Calu3 (cell line): Measurements from ENCODE around the gene ITIH4. TPM values are rescaled to one million over a fixed set of nuclear protein-coding genes. Genes with fewer than 3 reads are reported as not detected.

Source experiments
- BruUV-seq: library from RNA; stranded (reverse); fragments of 400-500 nt; replicated peaks from 2 replicates; lab custom pipeline; 2021; lab: Mats Ljungman, UMichigan
- CTCF ChIA-PET: fragments of 300-600 bp; sonication (Branson Sonifier 250); formaldehyde crosslinking; loops from one replicate; lab custom pipeline; 2022; ENCODE audit warnings: antibody characterized with exemption; lab: Charles Lee
- DNase-seq: peaks from one replicate; pipeline ENCODE4 v3.0.0; 2022
- H3K27ac Mint-ChIP-seq: one replicate; pipeline ENCODE4 v1.8.0; 2022; ENCODE audit warnings: mixed read lengths; ENCODE audit not compliant: unreplicated experiment
- H3K27me3 Mint-ChIP-seq: one replicate; pipeline ENCODE4 v1.8.0; 2022; ENCODE audit warnings: mixed read lengths; ENCODE audit not compliant: unreplicated experiment
- H3K36me3 Mint-ChIP-seq: one replicate; pipeline ENCODE4 v1.8.0; 2022; ENCODE audit warnings: mild to moderate bottlenecking, moderate library complexity, mixed read lengths; ENCODE audit not compliant: insufficient read depth, unreplicated experiment
- H3K4me1 Mint-ChIP-seq: one replicate; pipeline ENCODE4 v1.8.0; 2022; ENCODE audit warnings: mild to moderate bottlenecking, low read depth, mixed read lengths; ENCODE audit not compliant: unreplicated experiment
- H3K4me3 Mint-ChIP-seq: one replicate; pipeline ENCODE4 v1.8.0; 2022; ENCODE audit warnings: mild to moderate bottlenecking, low read depth, moderate library complexity, mixed read lengths; ENCODE audit not compliant: unreplicated experiment
- H3K9me3 Mint-ChIP-seq: one replicate; pipeline ENCODE4 v1.8.0; 2022; ENCODE audit warnings: low read depth, mixed read lengths; ENCODE audit not compliant: unreplicated experiment
- intact Hi-C: fragments of 100-400 bp; cut with micrococcal nuclease; formaldehyde crosslinking; loops from one replicate; pipeline ENCODE4 v1.10.0; 2022; ENCODE audit not compliant: unreplicated experiment
- total RNA-seq: library from RNA; stranded (reverse); gene quantifications from 2 replicates; pipeline ENCODE4 v1.2.3, GENCODE V29; 2022
- TF ChIP-seq, protein P1 (sequence below): fragments of 200-600 bp; IDR thresholded peaks from one replicate; pipeline ENCODE4 v1.8.0; 2022; ENCODE audit warnings: antibody characterized with exemption; ENCODE audit not compliant: unreplicated experiment

The ITIH4 gene
- total RNA-seq, 1 experiment from 2014 or later, result 3.0 TPM

DNA sequence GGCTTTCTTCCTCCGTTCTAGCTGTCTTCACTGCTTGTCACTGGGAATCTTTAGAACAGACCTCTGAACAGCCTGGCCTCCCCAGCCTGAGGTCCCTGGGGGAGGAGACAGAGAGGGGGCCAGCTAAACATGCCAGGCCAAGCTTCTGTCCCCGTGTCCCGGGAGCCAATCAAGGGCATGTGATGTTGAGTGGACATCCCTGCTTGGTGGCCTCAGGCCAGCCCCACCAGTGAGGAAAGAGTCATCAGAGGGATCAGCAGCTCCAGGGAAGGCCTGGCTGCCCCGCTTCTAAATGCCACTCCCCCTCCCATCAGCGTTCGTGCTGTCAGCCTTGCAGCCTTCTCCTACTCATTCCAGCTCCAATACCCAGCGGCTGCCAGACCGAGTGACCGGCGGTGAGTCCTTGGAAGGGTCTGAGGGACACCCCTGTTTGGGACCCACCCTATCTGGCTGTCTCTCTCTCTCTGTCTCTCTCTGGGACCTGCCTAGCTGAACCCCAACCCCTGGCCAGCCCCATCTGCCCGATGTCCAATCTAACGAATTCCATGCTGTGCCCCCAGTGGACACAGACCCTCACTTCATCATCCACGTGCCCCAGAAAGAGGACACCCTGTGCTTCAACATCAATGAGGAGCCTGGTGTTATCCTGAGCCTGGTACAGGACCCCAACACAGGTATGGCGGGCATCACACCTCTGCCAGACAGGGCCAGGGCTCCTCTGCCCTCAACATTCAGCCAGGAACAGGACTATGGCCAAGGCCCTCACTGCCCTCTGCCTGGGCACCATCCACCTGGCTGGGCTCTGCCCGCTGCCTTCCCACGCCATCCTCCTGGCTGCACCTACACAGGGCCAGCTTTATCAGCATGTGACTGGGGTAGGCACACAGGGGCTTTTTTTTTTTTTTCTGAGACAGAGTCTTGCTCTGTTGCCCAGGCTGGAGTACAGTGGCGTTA is 42.5 kb downstream of the ITIH4 start:
- no peak overlapping the region for H3K27ac Mint-ChIP-seq

DNA sequence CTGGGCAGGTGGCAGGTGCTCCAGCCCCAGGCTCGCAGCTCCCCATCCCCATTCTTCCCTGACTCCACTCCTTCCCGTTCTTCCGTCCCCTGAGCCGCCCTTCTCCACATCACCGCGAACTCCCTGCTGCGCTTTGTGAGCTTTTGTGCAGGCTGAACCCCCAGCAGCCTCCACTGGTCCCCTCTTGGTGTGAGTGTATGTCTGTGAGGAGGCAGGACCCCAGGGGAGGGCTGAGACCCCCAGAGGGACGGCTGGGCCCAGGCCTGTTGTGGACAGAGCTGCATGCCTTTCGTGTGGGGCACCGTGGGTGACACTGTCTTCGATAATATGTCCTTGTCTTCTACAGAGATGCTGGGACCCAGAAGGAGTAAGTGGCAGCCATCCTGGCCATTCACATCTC is 43.2 kb downstream of the ITIH4 start:
- Mint-ChIP-seq H3K4me1 (no peaks in the 10 kb centered on the region), H3K9me3 (no peaks in the 10 kb centered on the region), H3K27me3 (peaks cover 82% of the 10 kb centered on the region), H3K4me3 (no peak overlapping the region), H3K36me3 (no peaks in the 10 kb centered on the region), H3K27ac (no peak overlapping the region)
- intact Hi-C loops, result no loop called here
- TF ChIP-seq, protein P1, sequence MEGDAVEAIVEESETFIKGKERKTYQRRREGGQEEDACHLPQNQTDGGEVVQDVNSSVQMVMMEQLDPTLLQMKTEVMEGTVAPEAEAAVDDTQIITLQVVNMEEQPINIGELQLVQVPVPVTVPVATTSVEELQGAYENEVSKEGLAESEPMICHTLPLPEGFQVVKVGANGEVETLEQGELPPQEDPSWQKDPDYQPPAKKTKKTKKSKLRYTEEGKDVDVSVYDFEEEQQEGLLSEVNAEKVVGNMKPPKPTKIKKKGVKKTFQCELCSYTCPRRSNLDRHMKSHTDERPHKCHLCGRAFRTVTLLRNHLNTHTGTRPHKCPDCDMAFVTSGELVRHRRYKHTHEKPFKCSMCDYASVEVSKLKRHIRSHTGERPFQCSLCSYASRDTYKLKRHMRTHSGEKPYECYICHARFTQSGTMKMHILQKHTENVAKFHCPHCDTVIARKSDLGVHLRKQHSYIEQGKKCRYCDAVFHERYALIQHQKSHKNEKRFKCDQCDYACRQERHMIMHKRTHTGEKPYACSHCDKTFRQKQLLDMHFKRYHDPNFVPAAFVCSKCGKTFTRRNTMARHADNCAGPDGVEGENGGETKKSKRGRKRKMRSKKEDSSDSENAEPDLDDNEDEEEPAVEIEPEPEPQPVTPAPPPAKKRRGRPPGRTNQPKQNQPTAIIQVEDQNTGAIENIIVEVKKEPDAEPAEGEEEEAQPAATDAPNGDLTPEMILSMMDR, result no peak
- no peak for DNase-seq
- CTCF ChIA-PET, result no interaction called here
- BruUV-seq, result no TSS peak

More for the DNA sequence above, 42.5 kb downstream of the ITIH4 start:
- TF ChIP-seq, protein P1, result no peak
- H3K4me1 Mint-ChIP-seq, result no peaks in the 10 kb centered on the region
- intact Hi-C loops, result no loop called here
- H3K4me3 Mint-ChIP-seq, result no peak overlapping the region
- BruUV-seq, result no TSS peak
- H3K9me3 Mint-ChIP-seq, result no peaks in the 10 kb centered on the region
- no peaks in the 10 kb centered on the region for H3K36me3 Mint-ChIP-seq
- CTCF ChIA-PET, result no interaction called here
- H3K27me3 Mint-ChIP-seq, result peaks cover 78% of the 10 kb centered on the region
- DNase-seq, result no peak

DNA sequence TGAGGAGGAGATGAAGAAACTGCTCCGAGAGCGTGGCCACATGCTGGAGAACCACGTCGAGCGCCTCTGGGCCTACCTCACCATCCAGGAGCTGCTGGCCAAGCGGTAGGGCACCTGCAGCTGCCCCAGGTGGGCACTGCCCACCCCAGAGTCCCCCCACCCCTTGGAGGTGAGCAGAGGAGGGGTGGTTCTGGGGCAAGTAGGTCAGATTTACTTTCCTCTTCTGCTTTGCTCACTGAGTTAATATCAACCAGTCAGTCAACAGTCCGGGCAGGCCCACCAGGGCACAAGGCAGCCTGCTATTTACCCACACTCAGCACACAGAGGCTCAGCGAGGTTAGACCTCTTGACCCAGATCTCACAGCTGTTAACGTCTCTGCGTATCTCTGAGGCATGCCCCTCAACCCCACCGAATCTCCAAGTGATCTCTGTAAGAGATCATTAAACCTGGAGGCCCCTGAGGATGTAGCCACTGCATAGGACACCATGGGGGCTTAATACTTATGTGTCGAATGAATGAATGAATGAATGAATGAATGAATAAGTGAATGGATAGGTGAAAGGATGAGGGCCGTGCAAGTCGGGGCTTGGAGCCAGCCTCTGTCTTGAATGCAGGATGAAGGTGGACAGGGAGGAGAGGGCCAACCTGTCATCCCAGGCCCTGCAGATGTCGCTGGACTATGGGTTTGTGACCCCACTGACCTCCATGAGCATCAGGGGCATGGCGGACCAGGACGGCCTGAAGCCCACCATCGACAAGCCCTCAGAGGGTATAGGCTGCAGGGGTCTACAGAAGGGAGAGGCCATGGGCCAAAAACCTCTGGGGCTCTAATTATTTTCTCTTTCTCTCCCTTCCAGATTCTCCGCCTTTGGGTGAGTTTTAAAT is 43.9 kb downstream of the ITIH4 start:
- Mint-ChIP-seq H3K27me3 (peaks cover 82% of the 10 kb centered on the region), H3K27ac (no peak overlapping the region), H3K36me3 (no peaks in the 10 kb centered on the region), H3K4me1 (no peaks in the 10 kb centered on the region), H3K4me3 (no peak overlapping the region), H3K9me3 (no peaks in the 10 kb centered on the region)
- BruUV-seq, result no TSS peak
- TF ChIP-seq, protein P1, result no peak
- intact Hi-C loops, result no loop called here
- CTCF ChIA-PET, result no interaction called here
- no peak for DNase-seq

DNA sequence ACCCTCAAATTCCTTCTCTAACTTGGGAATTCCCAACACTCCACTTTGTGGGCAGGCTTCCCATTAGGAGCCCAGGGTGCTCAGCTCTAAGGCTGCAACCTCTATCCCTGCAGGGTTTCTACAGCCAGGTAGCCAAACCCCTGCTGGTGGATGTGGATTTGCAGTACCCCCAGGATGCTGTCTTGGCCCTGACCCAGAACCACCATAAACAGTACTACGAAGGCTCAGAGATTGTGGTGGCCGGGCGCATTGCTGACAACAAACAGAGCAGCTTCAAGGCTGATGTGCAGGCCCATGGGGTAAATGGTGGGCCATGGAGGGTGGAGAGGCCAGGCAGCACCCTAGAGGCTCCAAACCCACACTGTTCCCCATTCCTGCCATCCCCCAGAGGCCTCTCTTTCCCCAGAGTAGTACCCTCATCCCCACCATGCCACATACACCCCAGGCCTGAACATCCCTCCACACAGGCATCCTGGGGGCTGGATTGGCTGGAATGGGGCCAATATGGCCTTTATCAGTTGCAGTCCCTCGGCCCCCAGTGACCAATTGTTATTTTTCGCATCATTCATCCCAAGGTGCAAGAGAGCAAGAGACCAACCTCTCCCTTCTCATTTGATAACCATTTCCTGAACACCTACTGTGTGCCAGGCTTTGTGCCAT is 45.4 kb downstream of the ITIH4 start:
- CTCF ChIA-PET, result no interaction called here

More for the DNA sequence above, 45.4 kb downstream of the ITIH4 start:
- DNase-seq, result no peak
- H3K36me3 Mint-ChIP-seq, result no peaks in the 10 kb centered on the region
- H3K27me3 Mint-ChIP-seq, result peaks cover 78% of the 10 kb centered on the region
- intact Hi-C loops, result no loop called here
- no peaks in the 10 kb centered on the region for H3K4me1 Mint-ChIP-seq
- no peak overlapping the region for H3K4me3 Mint-ChIP-seq
- H3K27ac Mint-ChIP-seq, result no peak overlapping the region
- BruUV-seq, result no TSS peak
- H3K9me3 Mint-ChIP-seq, result no peaks in the 10 kb centered on the region
- TF ChIP-seq, protein P1, result no peak
